ENCODE measurements around the gene CASKIN1.

CASKIN1 gene

GRCh38 chr16:2190659-2191445 is 5.6 kb downstream of the CASKIN1 start:
- no peak for DNase-seq (ENCODE audit: low read depth, low spot score)

GRCh38 chr16:2190002-2190658 is 6.3 kb downstream of the CASKIN1 start:
- DNase-seq (ENCODE audit: low read depth, low spot score), result no peak

GRCh38 chr16:2189252-2189893 is 7.0 kb downstream of the CASKIN1 start:
- no peak for DNase-seq (ENCODE audit: low read depth, low spot score)

GRCh38 chr16:2188395-2188794 is 8.0 kb downstream of the CASKIN1 start:
- no peak for DNase-seq (ENCODE audit: low read depth, low spot score)

GRCh38 chr16:2187212-2187611 is 9.2 kb downstream of the CASKIN1 start:
- no peak for DNase-seq (ENCODE audit: low read depth, low spot score)

- no peak for DNase-seq (ENCODE audit: low read depth, low spot score)
These were observed 9.9 kb downstream of the CASKIN1 start for GRCh38 chr16:2186505-2186904.

- no peak for DNase-seq (ENCODE audit: low read depth, low spot score)
These were observed 10.3 kb downstream of the CASKIN1 start for GRCh38 chr16:2186064-2186463.

GRCh38 chr16:2184962-2185361 is 11.4 kb downstream of the CASKIN1 start:
- no peak for DNase-seq (ENCODE audit: low read depth, low spot score)

- no peak for DNase-seq (ENCODE audit: low read depth, low spot score)
These were observed 12.1 kb downstream of the CASKIN1 start for GRCh38 chr16:2184346-2184745.

- no peak for DNase-seq (ENCODE audit: low read depth, low spot score)
These were observed 12.7 kb downstream of the CASKIN1 start for GRCh38 chr16:2183671-2184070.

- DNase-seq (ENCODE audit: low read depth, low spot score), result no peak
These were observed 14.5 kb downstream of the CASKIN1 start for GRCh38 chr16:2181952-2182351.

- DNase-seq (ENCODE audit: low read depth, low spot score), result no peak
These were observed 15.2 kb downstream of the CASKIN1 start for GRCh38 chr16:2180962-2181923.

GRCh38 chr16:2180461-2180860 is 15.9 kb downstream of the CASKIN1 start:
- DNase-seq (ENCODE audit: low read depth, low spot score), result no peak

GRCh38 chr16:2179576-2179975 is 16.8 kb downstream of the CASKIN1 start:
- DNase-seq (ENCODE audit: low read depth, low spot score), result no peak

GRCh38 chr16:2179107-2179501 is 17.3 kb downstream of the CASKIN1 start:
- DNase-seq (ENCODE audit: low read depth, low spot score), result no peak

- no peak for DNase-seq (ENCODE audit: low read depth, low spot score)
These were observed 17.9 kb downstream of the CASKIN1 start for GRCh38 chr16:2178321-2179106.

- DNase-seq (ENCODE audit: low read depth, low spot score), result no peak
These were observed 18.8 kb downstream of the CASKIN1 start for GRCh38 chr16:2177561-2177960.

- no peak for DNase-seq (ENCODE audit: low read depth, low spot score)
These were observed 19.3 kb downstream of the CASKIN1 start for GRCh38 chr16:2177101-2177500.

- DNase-seq (ENCODE audit: low read depth, low spot score), result no peak
These were observed 20.4 kb downstream of the CASKIN1 start for GRCh38 chr16:2176047-2176446.

GRCh38 chr16:2175454-2175853 is 21.0 kb downstream of the CASKIN1 start:
- no peak for DNase-seq (ENCODE audit: low read depth, low spot score)
